GM23248 (cell line): ENCODE measurements around the gene LILRB2. TPM values are rescaled to one million over a fixed set of nuclear protein-coding genes. Genes with fewer than 3 reads are reported as not detected.

Source experiments
- DNase-seq: peaks from one replicate; pipeline ENCODE4 v3.0.0-alpha.2; 2015
- H2AFZ ChIP-seq: fragments of 200-600 bp; sonication (generic); 2 replicates; pipeline ENCODE4 v1.6.1; 2016; ENCODE audit warnings: antibody characterized with exemption
- H3F3A ChIP-seq: fragments of 200-600 bp; sonication (generic); 2 replicates; pipeline ENCODE4 v1.6.1; 2016; ENCODE audit warnings: mild to moderate bottlenecking, antibody characterized with exemption, mixed run types; ENCODE audit not compliant: insufficient read depth
- H3K27ac ChIP-seq: fragments of 200-600 bp; sonication (generic); 2 replicates; pipeline ENCODE4 v1.5.1; 2016; ENCODE audit warnings: mild to moderate bottlenecking
- H3K27me3 ChIP-seq: fragments of 200-600 bp; sonication (generic); replicated peaks from 2 replicates; pipeline ENCODE4 v1.6.1; 2016; ENCODE audit warnings: mild to moderate bottlenecking; ENCODE audit not compliant: insufficient read depth
- H3K36me3 ChIP-seq: fragments of 200-600 bp; sonication (generic); 2 replicates; pipeline ENCODE4 v1.6.1; 2016; ENCODE audit warnings: low read depth, mild to moderate bottlenecking
- H3K4me1 ChIP-seq: fragments of 200-600 bp; sonication (generic); 2 replicates; pipeline ENCODE4 v1.6.1; 2016; ENCODE audit warnings: mild to moderate bottlenecking; ENCODE audit not compliant: insufficient read depth
- H3K4me2 ChIP-seq: fragments of 200-600 bp; sonication (generic); one replicate; pipeline ENCODE4 v1.6.1; 2016; ENCODE audit warnings: mild to moderate bottlenecking; ENCODE audit not compliant: unreplicated experiment
- H3K4me3 ChIP-seq: fragments of 200-600 bp; sonication (generic); 2 replicates; pipeline ENCODE4 v1.5.1; 2016; ENCODE audit warnings: mild to moderate bottlenecking
- H3K79me2 ChIP-seq: fragments of 200-600 bp; sonication (generic); 2 replicates; pipeline ENCODE4 v1.6.1; 2016; ENCODE audit warnings: mild to moderate bottlenecking; ENCODE audit not compliant: insufficient read depth
- H3K9ac ChIP-seq: fragments of 200-600 bp; sonication (generic); 2 replicates; pipeline ENCODE4 v1.6.1; 2016; ENCODE audit warnings: mild to moderate bottlenecking
- H3K9me2 ChIP-seq: fragments of 200-600 bp; sonication (generic); 2 replicates; pipeline ENCODE4 v1.6.1; 2016; ENCODE audit warnings: mixed run types, mild to moderate bottlenecking, moderate library complexity; ENCODE audit not compliant: insufficient read depth
- H3K9me3 ChIP-seq: fragments of 200-600 bp; sonication (generic); one replicate; pipeline ENCODE4 v1.6.1; 2017; ENCODE audit warnings: low read depth
- H4K20me1 ChIP-seq: fragments of 200-600 bp; sonication (generic); 2 replicates; pipeline ENCODE4 v1.6.0; 2016; ENCODE audit not compliant: insufficient read depth
- EZH2 ChIP-seq: fragments of 200-600 bp; sonication (generic); IDR thresholded peaks from 2 replicates; pipeline ENCODE4 v1.6.1; 2018; ENCODE audit warnings: antibody characterized with exemption, mild to moderate bottlenecking; ENCODE audit not compliant: insufficient read depth, poor library complexity, severe bottlenecking
- EZH2phosphoT487 ChIP-seq: fragments of 200-600 bp; sonication (generic); IDR thresholded peaks from 2 replicates; pipeline ENCODE4 v1.6.1; 2018; ENCODE audit warnings: antibody characterized with exemption, moderate library complexity, mild to moderate bottlenecking, low read depth; ENCODE audit not compliant: insufficient read depth
- WGBS, 2 experiments: methylation state at CpG; one replicate each; pipeline ENCODE4 v1.1.6; 2015 to 2017; ENCODE audit warnings: low lambda C conversion rate in 2 of 2, low coverage in 1 of 2; ENCODE audit errors: missing lambda C conversion rate in 2 of 2; 5-methylcytosine and 5-hydroxymethylcytosine counted together
- in situ Hi-C: fragments of 300-500 bp; cut with MboI; formaldehyde crosslinking; loops from 2 replicates; pipeline ENCODE4 v1.15.0; 2020
- polyA plus RNA-seq: library from polyadenylated mRNA; unstranded; fragments of >200 nt; fragmentation: Nextera tagmentation; extraction: Ambion mirVana; gene quantifications from 2 replicates; pipeline ENCODE4 v1.2.1, GENCODE V29; 2016
- total RNA-seq: library from RNA; depleted of rRNA; stranded (reverse); fragments of >200 nt; shearing (Covaris generic); gene quantifications from 2 replicates; pipeline ENCODE4 v1.2.3, GENCODE V29; 2014

LILRB2 gene
- total and polyA plus RNA-seq, 2 experiments from 2014 or later = not detected

DNA sequence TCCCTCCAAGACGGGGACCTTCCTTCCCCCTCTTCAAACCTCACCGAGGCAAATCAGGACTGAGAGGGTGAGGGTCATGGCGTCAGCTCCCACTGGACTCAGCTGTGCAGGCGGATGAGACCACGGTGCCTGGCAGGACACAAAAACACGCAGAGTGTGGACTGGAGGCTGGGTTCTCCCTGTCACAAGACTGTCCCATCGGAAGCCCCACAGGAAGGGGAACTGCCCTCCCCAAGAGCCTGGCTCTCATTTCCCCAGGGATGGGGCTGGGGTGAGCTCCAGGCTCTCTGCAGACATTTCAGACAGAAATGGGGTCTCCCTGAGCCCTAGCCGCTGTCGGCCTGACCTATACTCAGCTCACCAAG is 23.8 kb downstream of the LILRB2 start, which contains the start of gene LILRB5:
Gene LILRB5 (minus strand): TSS at position 158 of the 365 bp plus-strand sequence. CDS start 80 bp downstream, at position 78.
- Histone ChIP-seq H3F3A (no peaks in the 10 kb centered on the region), H2AFZ (no peak within 1 kb of the TSS), H3K79me2 (no peaks in the 10 kb centered on the region), H3K4me3 (no peak within 1 kb of the TSS), H3K9ac (no peak within 1 kb of the TSS), H3K27ac (no peak within 1 kb of the TSS), H3K27me3 (peaks cover 32% of the 10 kb centered on the region), H3K4me1 (no peaks in the 10 kb centered on the region), H3K9me3 (no peaks in the 10 kb centered on the region), H3K4me2 (no peak within 1 kb of the TSS), H4K20me1 (no peaks in the 10 kb centered on the region), H3K36me3 (no peaks in the 10 kb centered on the region), H3K9me2 (no peaks in the 10 kb centered on the region)
- WGBS, 2 experiments = 36 to 45% methylated on average over 9 of the region's 9 CpGs
- no peak for TF ChIP-seq EZH2
- no peak for TF ChIP-seq EZH2phosphoT487
- no peak for DNase-seq
- in situ Hi-C loops = no loop called here

- H3K79me2 ChIP-seq = no peaks in the 10 kb centered on the region
- H3K27me3 ChIP-seq = peaks cover 32% of the 10 kb centered on the region
- in situ Hi-C loops = no loop called here
Observed at GRCh38 chr19:54256250-54257115, 24.4 kb downstream of the LILRB2 start.

DNA sequence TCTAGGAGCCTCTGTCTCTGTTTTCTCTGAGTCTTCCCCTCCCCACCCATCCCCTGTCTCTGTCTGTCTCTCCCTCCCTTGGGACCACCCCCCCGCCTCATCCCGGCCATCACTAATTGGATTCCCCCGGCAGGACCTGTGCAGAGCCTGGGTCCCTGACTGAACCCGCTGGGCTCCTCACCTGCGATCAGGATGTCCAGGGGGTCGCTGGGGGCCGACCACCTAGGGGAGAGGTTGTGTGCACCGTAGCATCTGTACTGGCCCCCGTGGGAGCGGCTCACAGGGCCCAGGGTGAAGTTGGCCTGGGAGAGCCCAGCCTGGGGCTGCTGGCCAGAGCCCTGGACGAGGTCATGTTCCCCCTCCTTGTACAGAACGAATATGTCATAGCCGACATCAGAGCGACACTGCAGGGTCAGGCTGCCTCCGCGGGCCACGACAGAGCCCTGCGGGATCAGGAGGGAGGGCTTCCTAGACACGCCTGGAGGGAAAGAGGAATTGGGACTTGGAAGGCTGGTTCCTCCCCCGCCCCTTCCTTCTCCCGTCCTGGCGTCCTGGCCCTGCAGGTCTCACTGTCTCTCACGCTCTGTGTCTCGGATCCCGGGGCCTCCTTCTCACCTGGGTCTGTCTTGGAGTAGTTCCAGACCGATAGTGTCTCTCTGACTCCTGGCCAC is 25.7 kb downstream of the LILRB2 start:
- Histone ChIP-seq H2AFZ (no peak overlapping the region), H3K9me2 (no peaks in the 10 kb centered on the region), H3K9ac (no peak overlapping the region), H3K4me1 (no peaks in the 10 kb centered on the region), H3K4me2 (no peak overlapping the region), H3K27ac (no peak overlapping the region), H3K27me3 (peaks cover 36% of the 10 kb centered on the region), H3F3A (no peaks in the 10 kb centered on the region), H3K9me3 (no peaks in the 10 kb centered on the region), H3K79me2 (no peaks in the 10 kb centered on the region), H4K20me1 (no peaks in the 10 kb centered on the region), H3K4me3 (no peak overlapping the region), H3K36me3 (no peaks in the 10 kb centered on the region)
- WGBS, 2 experiments = 34 to 39% methylated on average over 24 to 26 of the region's 26 CpGs
- no peak for DNase-seq
- TF ChIP-seq EZH2phosphoT487 = no peak
- no peak for TF ChIP-seq EZH2
- in situ Hi-C loops = no loop called here

More at GRCh38 chr19:54256250-54257115, 24.4 kb downstream of the LILRB2 start:
- Histone ChIP-seq H3K4me1 (no peaks in the 10 kb centered on the region), H2AFZ (no peak overlapping the region), H3F3A (no peaks in the 10 kb centered on the region), H3K9me3 (no peaks in the 10 kb centered on the region), H3K9me2 (no peaks in the 10 kb centered on the region), H3K4me2 (no peak overlapping the region), H3K27ac (no peak overlapping the region), H4K20me1 (no peaks in the 10 kb centered on the region), H3K9ac (no peak overlapping the region), H3K4me3 (no peak overlapping the region), H3K36me3 (no peaks in the 10 kb centered on the region)
- WGBS, 2 experiments = 42 to 56% methylated on average over 18 to 19 of the region's 19 CpGs
- DNase-seq = no peak
- no peak for TF ChIP-seq EZH2phosphoT487
- TF ChIP-seq EZH2 = no peak

DNA sequence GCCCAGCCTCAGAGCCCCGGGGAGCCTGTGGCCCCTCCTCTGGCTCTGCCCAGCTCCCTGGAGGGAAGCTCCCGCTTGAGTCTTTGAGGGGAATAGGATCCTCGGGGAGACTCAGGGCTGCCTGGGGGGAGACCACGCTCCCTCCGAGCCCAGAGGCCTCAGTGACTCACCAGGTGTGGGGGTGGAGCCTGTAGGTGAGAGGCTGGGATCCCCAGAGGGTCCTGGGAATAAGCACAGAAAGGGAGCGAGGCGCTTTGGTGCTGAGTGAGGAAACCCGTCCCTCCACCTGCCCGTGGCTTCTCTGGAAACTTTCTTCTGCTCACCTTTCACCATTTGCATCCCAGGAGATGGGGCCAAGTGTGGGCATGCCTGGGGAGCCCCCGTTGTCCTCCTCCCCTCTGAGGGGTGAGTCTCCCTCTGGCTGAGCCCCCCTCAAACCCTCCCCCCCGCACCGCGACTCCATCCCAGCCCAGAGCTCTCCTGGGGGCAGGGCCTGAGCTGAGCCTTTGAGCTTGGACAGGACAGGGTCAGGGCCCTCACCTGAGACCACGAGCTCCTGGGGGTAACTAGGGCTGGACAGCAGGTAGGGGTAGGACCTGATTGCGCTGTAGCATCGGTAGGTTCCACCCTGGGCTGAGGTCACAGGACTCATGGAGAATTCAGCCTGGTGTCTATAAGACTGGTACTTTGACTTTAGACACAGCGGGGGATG is 26.6 kb downstream of the LILRB2 start:
- Histone ChIP-seq H3K9me2 (no peaks in the 10 kb centered on the region), H3K4me1 (no peaks in the 10 kb centered on the region), H3K27ac (no peak overlapping the region), H4K20me1 (no peaks in the 10 kb centered on the region), H3K79me2 (no peaks in the 10 kb centered on the region), H3K36me3 (no peaks in the 10 kb centered on the region), H3K4me3 (no peak overlapping the region), H3K9me3 (no peaks in the 10 kb centered on the region), H3K4me2 (no peak overlapping the region), H3K27me3 (peaks cover 42% of the 10 kb centered on the region), H3K9ac (no peak overlapping the region), H3F3A (no peaks in the 10 kb centered on the region), H2AFZ (no peak overlapping the region)
- in situ Hi-C loops = no loop called here
- TF ChIP-seq EZH2phosphoT487 (no peak), EZH2 (no peak)
- WGBS, 2 experiments = 15 to 20% methylated on average over 17 of the region's 17 CpGs
- no peak for DNase-seq
